Ammon's horn (tissue), 1 donor: ENCODE results near the gene RRH.
"Not testable (repeated sequence)": the region's sequence is repeated elsewhere in the genome, so short reads cannot be mapped to it uniquely, and the experiment has no call there.

Experiments used
- DNase-seq: peaks from one replicate; pipeline ENCODE4 v3.0.0-alpha.2; 2016; ENCODE audit warnings: low spot score

Gene RRH

GRCh38 chr4:109827672-109828071, at the start of gene RRH:
Gene RRH (plus strand): TSS chr4:109827972. CDS start chr4:109828028, 56 bp downstream.
- no peak for DNase-seq

GRCh38 chr4:109782092-109782491, 45.7 kb upstream of the RRH start:
- not testable (repeated sequence) for DNase-seq

GRCh38 chr4:109786846-109787245, 40.9 kb upstream of the RRH start:
- no peak for DNase-seq

- DNase-seq, result no peak
Measured at GRCh38 chr4:109787807-109788206, 40.0 kb upstream of the RRH start.

- DNase-seq, result no peak
Measured at GRCh38 chr4:109795059-109795458, 32.7 kb upstream of the RRH start.

GRCh38 chr4:109798866-109799265, 28.9 kb upstream of the RRH start:
- DNase-seq, result no peak

- no peak for DNase-seq
Measured at GRCh38 chr4:109801099-109801789, 26.5 kb upstream of the RRH start.

GRCh38 chr4:109801895-109802319, 25.9 kb upstream of the RRH start, which contains the start of gene CFI:
Gene CFI (minus strand): TSS chr4:109801999. CDS start chr4:109801971, 28 bp downstream.
- DNase-seq, result no peak

GRCh38 chr4:109803924-109804571, 23.7 kb upstream of the RRH start:
- DNase-seq, result peak; percentile 62

GRCh38 chr4:109809655-109810054, 18.1 kb upstream of the RRH start:
- DNase-seq, result no peak

- DNase-seq, result no peak
Measured at GRCh38 chr4:109810552-109811387, 17.0 kb upstream of the RRH start.

GRCh38 chr4:109811707-109812106, 16.1 kb upstream of the RRH start:
- DNase-seq, result no peak

- DNase-seq, result peak; percentile 97
Measured at GRCh38 chr4:109815151-109816081, 12.4 kb upstream of the RRH start, which contains the start of gene GAR1. Gene GAR1 (plus strand): TSS chr4:109815762. CDS start chr4:109816165, 403 bp downstream.

GRCh38 chr4:109816082-109816442, 11.7 kb upstream of the RRH start:
- DNase-seq, result no peak

- DNase-seq, result no peak
Measured at GRCh38 chr4:109816894-109817293, 10.9 kb upstream of the RRH start.

- no peak for DNase-seq
Measured at GRCh38 chr4:109818268-109818667, 9.5 kb upstream of the RRH start.

GRCh38 chr4:109820563-109820962, 7.2 kb upstream of the RRH start:
- DNase-seq, result peak; percentile 73

GRCh38 chr4:109821185-109821584, 6.6 kb upstream of the RRH start:
- no peak for DNase-seq

- DNase-seq, result no peak
Measured at GRCh38 chr4:109826719-109827118, 1.1 kb upstream of the RRH start.

GRCh38 chr4:109833756-109834155, 6.0 kb downstream of the RRH start:
- DNase-seq, result no peak

GRCh38 chr4:109836985-109837384, 9.2 kb downstream of the RRH start:
- DNase-seq, result no peak
